Breast epithelium (tissue), 3 donors: Measurements from ENCODE around the gene ZNF544.

Experiments
- POLR2A ChIP-seq: fragments of 450-650 bp; IDR thresholded peaks from one replicate; pipeline ENCODE4 v1.6.1; 2016; ENCODE audit warnings: antibody characterized with exemption, mild to moderate bottlenecking, moderate library complexity
- POLR2AphosphoS5 ChIP-seq, 3 donors: sonication (generic); formaldehyde crosslinking; IDR thresholded peaks; one replicate each; pipeline ENCODE4 v1.6.1; 2017; ENCODE audit warnings: antibody characterized with exemption in 3 of 3

DNA sequence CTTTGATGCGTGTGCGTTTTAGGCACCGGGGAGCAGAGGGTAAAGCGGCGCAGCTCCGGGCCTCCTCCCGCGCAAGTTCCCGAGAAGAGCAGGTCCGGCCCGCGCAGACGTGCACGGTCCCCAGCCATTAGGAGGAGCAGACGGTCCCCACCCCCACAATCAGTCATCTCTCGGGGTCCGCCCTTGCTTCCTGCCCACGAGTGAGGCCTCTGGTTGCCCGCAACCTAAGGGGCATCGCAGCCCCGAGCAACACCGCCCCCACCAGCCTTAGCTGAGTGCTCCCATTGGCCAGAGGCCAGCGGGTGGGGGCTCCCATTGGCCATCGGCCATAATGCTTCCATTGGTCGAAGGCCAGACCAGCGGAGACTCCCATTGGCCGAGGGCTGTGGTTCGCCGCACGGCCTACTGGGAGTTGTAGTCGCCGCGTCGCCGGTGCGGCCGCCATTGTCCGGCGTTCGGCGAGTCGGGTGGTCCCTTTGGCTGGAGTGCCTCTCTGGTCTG lies 49.9 kb downstream of the ZNF544 start, which contains the start of gene ZNF8:
- TF ChIP-seq POLR2A, result peak; percentile 25
- TF ChIP-seq POLR2AphosphoS5 (IDR thresholded peaks at IDR 0.05), result peak; percentile 91 to 97 (median 96)
